Neural cell (in vitro differentiated cells): ENCODE data around the gene DHFR2.

Experiments
- EP300 ChIP-seq: fragments of 450-650 bp; conservative IDR thresholded peaks from 2 replicates; pipeline ENCODE4 v1.6.1; 2014; ENCODE audit warnings: antibody characterized with exemption, mild to moderate bottlenecking, moderate library complexity; ENCODE audit not compliant: poor library complexity, severe bottlenecking
- EZH2 ChIP-seq: fragments of 200-600, 300-800 bp; shearing (Covaris generic), sonication (generic); IDR thresholded peaks from 2 replicates; pipeline ENCODE4 v1.6.1; 2014; ENCODE audit warnings: antibody characterized with exemption, low read length, borderline replicate concordance, mild to moderate bottlenecking; ENCODE audit not compliant: insufficient read depth, poor library complexity, severe bottlenecking
- POLR2AphosphoS5 ChIP-seq: IDR thresholded peaks from 2 replicates; pipeline ENCODE4 v1.6.1; 2012
- RAD21 ChIP-seq: fragments of 450-650 bp; conservative IDR thresholded peaks from 2 replicates; pipeline ENCODE4 v1.6.1; 2014; ENCODE audit warnings: antibody characterized with exemption, mild to moderate bottlenecking, moderate library complexity
- TAF1 ChIP-seq: IDR thresholded peaks from 2 replicates; pipeline ENCODE4 v1.6.1; 2012; ENCODE audit warnings: low read depth
- TF ChIP-seq, protein P1 (sequence below): fragments of 450-650 bp; IDR thresholded peaks from 2 replicates; pipeline ENCODE4 v1.5.1; 2014; ENCODE audit warnings: antibody characterized with exemption, mild to moderate bottlenecking, moderate library complexity; ENCODE audit not compliant: poor library complexity, severe bottlenecking
- TF ChIP-seq, protein P2 (sequence below): IDR thresholded peaks from 2 replicates; pipeline ENCODE4 v1.6.1; 2012; ENCODE audit warnings: borderline replicate concordance

GRCh38 chr3:94106268-94106667 is 43.6 kb upstream of the DHFR2 start:
- TF ChIP-seq TAF1 = no peak
- TF ChIP-seq, protein P1, sequence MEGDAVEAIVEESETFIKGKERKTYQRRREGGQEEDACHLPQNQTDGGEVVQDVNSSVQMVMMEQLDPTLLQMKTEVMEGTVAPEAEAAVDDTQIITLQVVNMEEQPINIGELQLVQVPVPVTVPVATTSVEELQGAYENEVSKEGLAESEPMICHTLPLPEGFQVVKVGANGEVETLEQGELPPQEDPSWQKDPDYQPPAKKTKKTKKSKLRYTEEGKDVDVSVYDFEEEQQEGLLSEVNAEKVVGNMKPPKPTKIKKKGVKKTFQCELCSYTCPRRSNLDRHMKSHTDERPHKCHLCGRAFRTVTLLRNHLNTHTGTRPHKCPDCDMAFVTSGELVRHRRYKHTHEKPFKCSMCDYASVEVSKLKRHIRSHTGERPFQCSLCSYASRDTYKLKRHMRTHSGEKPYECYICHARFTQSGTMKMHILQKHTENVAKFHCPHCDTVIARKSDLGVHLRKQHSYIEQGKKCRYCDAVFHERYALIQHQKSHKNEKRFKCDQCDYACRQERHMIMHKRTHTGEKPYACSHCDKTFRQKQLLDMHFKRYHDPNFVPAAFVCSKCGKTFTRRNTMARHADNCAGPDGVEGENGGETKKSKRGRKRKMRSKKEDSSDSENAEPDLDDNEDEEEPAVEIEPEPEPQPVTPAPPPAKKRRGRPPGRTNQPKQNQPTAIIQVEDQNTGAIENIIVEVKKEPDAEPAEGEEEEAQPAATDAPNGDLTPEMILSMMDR = no peak
- TF ChIP-seq EP300 = no peak
- no peak for TF ChIP-seq POLR2AphosphoS5
- TF ChIP-seq, protein P2, sequence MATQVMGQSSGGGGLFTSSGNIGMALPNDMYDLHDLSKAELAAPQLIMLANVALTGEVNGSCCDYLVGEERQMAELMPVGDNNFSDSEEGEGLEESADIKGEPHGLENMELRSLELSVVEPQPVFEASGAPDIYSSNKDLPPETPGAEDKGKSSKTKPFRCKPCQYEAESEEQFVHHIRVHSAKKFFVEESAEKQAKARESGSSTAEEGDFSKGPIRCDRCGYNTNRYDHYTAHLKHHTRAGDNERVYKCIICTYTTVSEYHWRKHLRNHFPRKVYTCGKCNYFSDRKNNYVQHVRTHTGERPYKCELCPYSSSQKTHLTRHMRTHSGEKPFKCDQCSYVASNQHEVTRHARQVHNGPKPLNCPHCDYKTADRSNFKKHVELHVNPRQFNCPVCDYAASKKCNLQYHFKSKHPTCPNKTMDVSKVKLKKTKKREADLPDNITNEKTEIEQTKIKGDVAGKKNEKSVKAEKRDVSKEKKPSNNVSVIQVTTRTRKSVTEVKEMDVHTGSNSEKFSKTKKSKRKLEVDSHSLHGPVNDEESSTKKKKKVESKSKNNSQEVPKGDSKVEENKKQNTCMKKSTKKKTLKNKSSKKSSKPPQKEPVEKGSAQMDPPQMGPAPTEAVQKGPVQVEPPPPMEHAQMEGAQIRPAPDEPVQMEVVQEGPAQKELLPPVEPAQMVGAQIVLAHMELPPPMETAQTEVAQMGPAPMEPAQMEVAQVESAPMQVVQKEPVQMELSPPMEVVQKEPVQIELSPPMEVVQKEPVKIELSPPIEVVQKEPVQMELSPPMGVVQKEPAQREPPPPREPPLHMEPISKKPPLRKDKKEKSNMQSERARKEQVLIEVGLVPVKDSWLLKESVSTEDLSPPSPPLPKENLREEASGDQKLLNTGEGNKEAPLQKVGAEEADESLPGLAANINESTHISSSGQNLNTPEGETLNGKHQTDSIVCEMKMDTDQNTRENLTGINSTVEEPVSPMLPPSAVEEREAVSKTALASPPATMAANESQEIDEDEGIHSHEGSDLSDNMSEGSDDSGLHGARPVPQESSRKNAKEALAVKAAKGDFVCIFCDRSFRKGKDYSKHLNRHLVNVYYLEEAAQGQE = no peak
- TF ChIP-seq EZH2 = no peak
- no peak for TF ChIP-seq RAD21
